ENCODE measurements around the gene JAK1.

DNA sequence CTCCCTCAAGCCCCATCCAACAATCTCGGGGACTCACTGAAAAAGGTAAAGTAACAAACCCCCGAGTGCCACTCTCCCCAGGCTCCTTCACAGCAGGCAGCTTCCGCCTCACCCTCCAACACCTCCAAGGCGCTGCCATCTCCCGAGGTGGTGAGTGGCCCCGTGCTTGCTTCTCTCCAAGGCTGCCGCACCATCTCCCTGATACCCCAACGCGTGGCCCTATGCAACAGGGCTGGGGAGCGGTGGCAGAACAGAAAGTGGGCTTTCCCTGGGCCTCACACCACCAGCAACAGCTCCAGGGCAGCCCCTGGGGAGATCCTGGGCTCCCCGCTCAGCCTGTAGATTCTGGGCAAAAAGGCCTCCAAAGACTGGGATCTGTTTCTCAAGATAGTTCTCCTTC, 116.4 kb downstream of the JAK1 start:
- TF ChIP-seq CTCF (IDR thresholded peaks at IDR 0.05) (no peak), POLR2AphosphoS5 (IDR thresholded peaks at IDR 0.05) (no peak), POLR2A (IDR thresholded peaks at IDR 0.05) (no peak), EP300 (IDR thresholded peaks at IDR 0.05) (no peak)
